GM23248 (cell line): ENCODE results near the gene IFT43. TPM values are rescaled to one million over a fixed set of nuclear protein-coding genes. Genes with fewer than 3 reads are reported as not detected.

ENCODE experiments used
- DNase-seq: peaks from one replicate; pipeline ENCODE4 v3.0.0-alpha.2; 2015
- H2AFZ ChIP-seq: fragments of 200-600 bp; sonication (generic); 2 replicates; pipeline ENCODE4 v1.6.1; 2016; ENCODE audit warnings: antibody characterized with exemption
- H3F3A ChIP-seq: fragments of 200-600 bp; sonication (generic); 2 replicates; pipeline ENCODE4 v1.6.1; 2016; ENCODE audit warnings: mild to moderate bottlenecking, antibody characterized with exemption, mixed run types; ENCODE audit not compliant: insufficient read depth
- H3K27ac ChIP-seq: fragments of 200-600 bp; sonication (generic); 2 replicates; pipeline ENCODE4 v1.5.1; 2016; ENCODE audit warnings: mild to moderate bottlenecking
- H3K27me3 ChIP-seq: fragments of 200-600 bp; sonication (generic); replicated peaks from 2 replicates; pipeline ENCODE4 v1.6.1; 2016; ENCODE audit warnings: mild to moderate bottlenecking; ENCODE audit not compliant: insufficient read depth
- H3K36me3 ChIP-seq: fragments of 200-600 bp; sonication (generic); 2 replicates; pipeline ENCODE4 v1.6.1; 2016; ENCODE audit warnings: low read depth, mild to moderate bottlenecking
- H3K4me1 ChIP-seq: fragments of 200-600 bp; sonication (generic); 2 replicates; pipeline ENCODE4 v1.6.1; 2016; ENCODE audit warnings: mild to moderate bottlenecking; ENCODE audit not compliant: insufficient read depth
- H3K4me2 ChIP-seq: fragments of 200-600 bp; sonication (generic); one replicate; pipeline ENCODE4 v1.6.1; 2016; ENCODE audit warnings: mild to moderate bottlenecking; ENCODE audit not compliant: unreplicated experiment
- H3K4me3 ChIP-seq: fragments of 200-600 bp; sonication (generic); 2 replicates; pipeline ENCODE4 v1.5.1; 2016; ENCODE audit warnings: mild to moderate bottlenecking
- H3K79me2 ChIP-seq: fragments of 200-600 bp; sonication (generic); 2 replicates; pipeline ENCODE4 v1.6.1; 2016; ENCODE audit warnings: mild to moderate bottlenecking; ENCODE audit not compliant: insufficient read depth
- H3K9ac ChIP-seq: fragments of 200-600 bp; sonication (generic); 2 replicates; pipeline ENCODE4 v1.6.1; 2016; ENCODE audit warnings: mild to moderate bottlenecking
- H3K9me2 ChIP-seq: fragments of 200-600 bp; sonication (generic); 2 replicates; pipeline ENCODE4 v1.6.1; 2016; ENCODE audit warnings: mixed run types, mild to moderate bottlenecking, moderate library complexity; ENCODE audit not compliant: insufficient read depth
- H3K9me3 ChIP-seq: fragments of 200-600 bp; sonication (generic); one replicate; pipeline ENCODE4 v1.6.1; 2017; ENCODE audit warnings: low read depth
- H4K20me1 ChIP-seq: fragments of 200-600 bp; sonication (generic); 2 replicates; pipeline ENCODE4 v1.6.0; 2016; ENCODE audit not compliant: insufficient read depth
- EZH2 ChIP-seq: fragments of 200-600 bp; sonication (generic); IDR thresholded peaks from 2 replicates; pipeline ENCODE4 v1.6.1; 2018; ENCODE audit warnings: antibody characterized with exemption, mild to moderate bottlenecking; ENCODE audit not compliant: insufficient read depth, poor library complexity, severe bottlenecking
- EZH2phosphoT487 ChIP-seq: fragments of 200-600 bp; sonication (generic); IDR thresholded peaks from 2 replicates; pipeline ENCODE4 v1.6.1; 2018; ENCODE audit warnings: antibody characterized with exemption, moderate library complexity, mild to moderate bottlenecking, low read depth; ENCODE audit not compliant: insufficient read depth
- WGBS, 2 experiments: methylation state at CpG; one replicate each; pipeline ENCODE4 v1.1.6; 2015 to 2017; ENCODE audit warnings: low lambda C conversion rate in 2 of 2, low coverage in 1 of 2; ENCODE audit errors: missing lambda C conversion rate in 2 of 2; 5-methylcytosine and 5-hydroxymethylcytosine counted together
- in situ Hi-C: fragments of 300-500 bp; cut with MboI; formaldehyde crosslinking; loops from 2 replicates; pipeline ENCODE4 v1.15.0; 2020
- polyA plus RNA-seq: library from polyadenylated mRNA; unstranded; fragments of >200 nt; fragmentation: Nextera tagmentation; extraction: Ambion mirVana; gene quantifications from 2 replicates; pipeline ENCODE4 v1.2.1, GENCODE V29; 2016
- total RNA-seq: library from RNA; depleted of rRNA; stranded (reverse); fragments of >200 nt; shearing (Covaris generic); gene quantifications from 2 replicates; pipeline ENCODE4 v1.2.3, GENCODE V29; 2014

IFT43 gene
- total and polyA plus RNA-seq, 2 experiments from 2014 or later = 41.4 to 67.9 TPM

DNA sequence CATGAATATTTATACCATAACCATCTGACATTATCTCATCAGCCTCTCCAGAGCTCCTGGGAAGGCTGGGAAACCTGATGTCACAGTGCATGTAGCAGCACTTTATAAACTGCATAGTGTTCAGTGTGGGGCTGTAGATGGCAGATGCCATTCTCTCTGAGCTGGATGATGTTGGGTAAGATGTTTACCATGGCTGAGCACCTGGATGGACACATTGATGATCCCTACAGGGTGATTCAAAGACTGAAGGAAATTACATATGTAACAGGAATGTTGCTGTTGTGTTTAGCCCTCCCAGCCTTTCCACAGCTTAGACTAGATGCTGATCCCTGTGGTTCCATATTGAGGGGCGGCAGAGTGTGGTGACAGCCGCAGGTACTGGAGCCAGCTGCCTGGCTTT lies 37.4 kb downstream of the IFT43 start:
- WGBS, 2 experiments = 98 to 100% methylated on average over 2 of the region's 2 CpGs
- H3K27me3 ChIP-seq = no peaks in the 10 kb centered on the region
- no peak overlapping the region for H3K27ac ChIP-seq
- TF ChIP-seq EZH2phosphoT487 (no peak), EZH2 (no peak)
- in situ Hi-C loops = no loop called here
- no peaks in the 10 kb centered on the region for H3K4me1 ChIP-seq
- H3K4me2 ChIP-seq = no peak overlapping the region
- peaks cover 39% of the 10 kb centered on the region for H3K36me3 ChIP-seq
- no peak overlapping the region for H3K9ac ChIP-seq
- H3K9me3 ChIP-seq = no peaks in the 10 kb centered on the region
- DNase-seq = no peak
- no peaks in the 10 kb centered on the region for H3K9me2 ChIP-seq
- H4K20me1 ChIP-seq = no peaks in the 10 kb centered on the region; the same call in 1 of the 2 replicates
- H3F3A ChIP-seq = no peaks in the 10 kb centered on the region
- H3K4me3 ChIP-seq = no peak overlapping the region
- peaks cover 21% of the 10 kb centered on the region for H3K79me2 ChIP-seq
- no peak overlapping the region for H2AFZ ChIP-seq

DNA sequence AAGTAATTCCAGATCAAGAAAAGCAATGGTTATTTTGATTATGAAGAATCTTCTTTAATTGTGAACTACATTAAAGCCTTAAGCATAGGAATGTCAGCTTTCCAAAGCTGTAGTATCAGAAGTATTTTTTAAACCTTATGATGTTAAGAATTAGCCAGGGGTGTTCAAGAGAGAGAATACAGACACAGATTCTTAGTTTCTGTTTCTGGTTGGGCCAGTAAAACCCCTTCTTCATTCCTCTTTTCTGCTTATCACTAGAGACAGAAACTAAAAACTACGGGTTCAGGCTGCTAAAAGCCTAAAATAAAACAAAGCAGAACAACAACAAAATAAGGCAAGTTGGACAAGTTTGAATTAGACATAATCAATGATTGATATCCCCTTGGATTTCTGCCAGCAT lies 38.2 kb downstream of the IFT43 start:
- Histone ChIP-seq H3K4me2 (no peak overlapping the region), H3K4me3 (no peak overlapping the region), H3K36me3 (peaks cover 32% of the 10 kb centered on the region), H3K4me1 (no peaks in the 10 kb centered on the region), H3K9me3 (no peaks in the 10 kb centered on the region), H3K27ac (no peak overlapping the region), H3K27me3 (no peaks in the 10 kb centered on the region), H3K9ac (no peak overlapping the region), H3F3A (no peaks in the 10 kb centered on the region), H3K79me2 (peaks cover 16% of the 10 kb centered on the region), H2AFZ (no peak overlapping the region), H3K9me2 (no peaks in the 10 kb centered on the region), H4K20me1 (no peaks in the 10 kb centered on the region; the same call in 1 of the 2 replicates)
- no peak for DNase-seq
- WGBS, 2 experiments = 96 to 100% methylated on average over 1 of the region's 1 CpG
- TF ChIP-seq EZH2 (no peak), EZH2phosphoT487 (no peak)
- in situ Hi-C loops = no loop called here

DNA sequence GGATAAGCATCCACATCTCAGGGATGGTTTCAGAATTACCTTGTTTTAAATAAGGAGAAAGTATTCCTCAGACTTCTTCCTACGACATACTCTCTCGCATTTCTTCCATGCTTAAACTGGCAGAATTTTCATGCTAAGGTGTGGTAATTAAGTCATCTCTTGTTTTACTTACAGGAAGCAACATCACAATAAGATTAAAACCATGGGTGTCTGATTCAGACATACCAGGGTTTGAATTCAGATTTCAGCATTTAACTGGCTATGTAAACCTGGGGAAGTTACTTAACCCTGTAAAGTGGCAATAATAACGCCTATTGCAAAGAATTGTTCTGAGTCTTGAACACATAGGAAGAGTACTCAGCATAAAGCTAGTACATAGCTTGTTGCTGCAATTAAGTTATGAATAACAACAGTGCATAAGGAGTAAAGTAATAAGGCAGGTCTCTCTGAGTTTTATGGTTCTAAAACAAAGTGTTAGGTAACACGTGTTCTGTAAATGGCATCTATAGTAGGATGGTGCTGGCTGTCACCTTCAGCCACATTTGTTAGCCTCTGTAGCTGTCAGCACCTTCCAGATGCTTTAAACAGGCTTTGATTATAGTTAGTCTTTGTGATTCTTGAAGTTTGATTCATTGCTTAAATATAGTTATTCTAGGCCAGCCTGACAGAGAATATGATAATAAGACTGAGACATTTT lies 38.8 kb downstream of the IFT43 start:
- in situ Hi-C loops = no loop called here

DNA sequence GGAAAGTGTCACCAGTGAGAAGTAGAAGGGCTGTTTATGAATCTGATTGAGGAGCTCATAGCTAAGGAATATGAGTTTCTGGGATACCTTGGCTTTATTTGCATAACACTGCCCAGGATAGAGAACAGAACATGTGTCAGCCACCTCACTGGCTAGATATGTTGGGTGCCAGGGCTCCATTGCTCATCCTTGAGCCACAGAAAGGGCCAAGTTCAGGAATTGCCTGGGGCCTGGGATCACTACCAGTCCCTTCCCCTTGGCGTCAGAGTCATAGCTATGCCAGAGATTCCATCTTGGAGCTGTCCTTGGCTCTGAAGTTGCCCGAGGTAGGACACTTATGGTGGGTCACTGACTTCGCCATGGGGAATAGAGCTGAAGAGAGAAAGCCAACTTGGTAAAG lies 49.0 kb downstream of the IFT43 start:
- Histone ChIP-seq H3K9ac (no peak overlapping the region), H3K4me3 (no peak overlapping the region), H2AFZ (no peak overlapping the region), H3K4me1 (no peaks in the 10 kb centered on the region), H3K79me2 (no peaks in the 10 kb centered on the region), H3K36me3 (peaks cover 3% of the 10 kb centered on the region; the same call in 1 of the 2 replicates), H3K27me3 (no peaks in the 10 kb centered on the region), H4K20me1 (no peaks in the 10 kb centered on the region), H3K4me2 (no peak overlapping the region), H3K27ac (no peak overlapping the region), H3K9me2 (no peaks in the 10 kb centered on the region), H3F3A (no peaks in the 10 kb centered on the region), H3K9me3 (no peaks in the 10 kb centered on the region)
- TF ChIP-seq EZH2phosphoT487 = no peak
- TF ChIP-seq EZH2 = no peak
- in situ Hi-C loops = no loop called here
- no peak for DNase-seq
- WGBS, 2 experiments = 93 to 100% methylated on average over 3 of the region's 3 CpGs

More for the DNA sequence above, 38.8 kb downstream of the IFT43 start:
- no peak overlapping the region for H3K4me3 ChIP-seq
- no peaks in the 10 kb centered on the region for H3K9me2 ChIP-seq
- TF ChIP-seq EZH2 (no peak), EZH2phosphoT487 (no peak)
- no peak overlapping the region for H3K4me2 ChIP-seq
- peaks cover 26% of the 10 kb centered on the region for H3K36me3 ChIP-seq
- H3K9ac ChIP-seq = no peak overlapping the region
- H2AFZ ChIP-seq = no peak overlapping the region
- H3K4me1 ChIP-seq = no peaks in the 10 kb centered on the region
- no peak overlapping the region for H3K27ac ChIP-seq
- DNase-seq = no peak
- 76% methylated on average over 4 of the region's 4 CpGs for WGBS, 2 experiments
- H3K79me2 ChIP-seq = peaks cover 16% of the 10 kb centered on the region; the same call in 1 of the 2 replicates
- H3F3A ChIP-seq = no peaks in the 10 kb centered on the region
- H3K27me3 ChIP-seq = no peaks in the 10 kb centered on the region
- H3K9me3 ChIP-seq = no peaks in the 10 kb centered on the region
- no peaks in the 10 kb centered on the region for H4K20me1 ChIP-seq
